Activated naive CD4-positive, alpha-beta T cell treated with anti-CD3 and anti-CD28 coated beads, Interleukin-2, amount 10 ng/mL, durations not matched to agents 7 days and 5 days (primary cell): ENCODE measurements around the gene AKIRIN2.
"Not testable (repeated sequence)": the region's sequence is repeated elsewhere in the genome, so short reads cannot be mapped to it uniquely, and the experiment has no call there.

Source experiments
- CTCF ChIA-PET: fragments of 350-600 bp; sonication (Branson Sonifier 250); formaldehyde crosslinking; loops from one replicate; lab custom pipeline; 2021; ENCODE audit warnings: antibody characterized with exemption; lab: Charles Lee
- DNase-seq: peaks from one replicate; pipeline ENCODE4 v3.0.0-alpha.2; 2020
- H3K27ac Mint-ChIP-seq: one replicate; pipeline ENCODE4 v1.8.0; 2021; ENCODE audit warnings: mild to moderate bottlenecking, moderate library complexity, mixed read lengths
- H3K27me3 Mint-ChIP-seq: one replicate; pipeline ENCODE4 v1.8.0; 2021; ENCODE audit warnings: mild to moderate bottlenecking, mixed read lengths
- H3K36me3 Mint-ChIP-seq: one replicate; pipeline ENCODE4 v1.8.0; 2021; ENCODE audit warnings: mixed read lengths
- H3K4me1 Mint-ChIP-seq: one replicate; pipeline ENCODE4 v1.8.0; 2021; ENCODE audit warnings: mixed read lengths
- H3K4me3 Mint-ChIP-seq: one replicate; pipeline ENCODE4 v1.8.0; 2021; ENCODE audit warnings: mild to moderate bottlenecking, moderate library complexity, mixed read lengths
- H3K9me3 Mint-ChIP-seq: one replicate; pipeline ENCODE4 v1.8.0; 2021; ENCODE audit warnings: mixed read lengths

The AKIRIN2 gene

DNA sequence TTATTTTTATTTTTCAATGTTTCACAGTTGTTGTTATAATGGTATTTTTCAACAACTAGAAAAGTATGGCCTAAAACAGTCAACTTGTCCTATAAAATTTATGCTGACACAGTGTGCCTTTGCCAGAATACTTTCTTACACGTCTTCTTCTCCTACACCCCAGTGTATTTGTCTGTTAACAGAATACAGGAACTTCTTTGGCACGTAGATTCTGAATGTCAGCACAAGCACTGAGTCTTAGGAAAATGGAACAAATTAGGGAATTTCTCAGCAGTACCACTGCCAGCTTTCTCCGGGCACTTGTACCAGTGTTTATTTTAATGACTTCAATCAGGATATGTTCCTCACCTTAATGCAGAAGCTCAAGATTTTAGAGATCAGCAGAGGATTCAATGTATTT, 26.7 kb upstream of the AKIRIN2 start:
- DNase-seq = no peak
- Mint-ChIP-seq H3K36me3 (no peaks in the 10 kb centered on the region), H3K27me3 (peaks cover 11% of the 10 kb centered on the region), H3K9me3 (peaks cover 2% of the 10 kb centered on the region), H3K4me3 (no peak overlapping the region), H3K4me1 (peaks cover 22% of the 10 kb centered on the region), H3K27ac (no peak overlapping the region)
- CTCF ChIA-PET = interaction anchor here (0.7 kb wide), 1 partner anchor 389 kb away, joined by 3 read pairs; no protein-coding TSS in a partner anchor

- Mint-ChIP-seq H3K27ac (no peak overlapping the region), H3K27me3 (no peaks in the 10 kb centered on the region), H3K9me3 (peaks cover 2% of the 10 kb centered on the region), H3K4me3 (no peak overlapping the region), H3K4me1 (peaks cover 18% of the 10 kb centered on the region), H3K36me3 (no peaks in the 10 kb centered on the region)
- DNase-seq = no peak
- CTCF ChIA-PET = no interaction called here
These were observed 23.2 kb upstream of the AKIRIN2 start for GRCh38 chr6:87724983-87725811.

DNA sequence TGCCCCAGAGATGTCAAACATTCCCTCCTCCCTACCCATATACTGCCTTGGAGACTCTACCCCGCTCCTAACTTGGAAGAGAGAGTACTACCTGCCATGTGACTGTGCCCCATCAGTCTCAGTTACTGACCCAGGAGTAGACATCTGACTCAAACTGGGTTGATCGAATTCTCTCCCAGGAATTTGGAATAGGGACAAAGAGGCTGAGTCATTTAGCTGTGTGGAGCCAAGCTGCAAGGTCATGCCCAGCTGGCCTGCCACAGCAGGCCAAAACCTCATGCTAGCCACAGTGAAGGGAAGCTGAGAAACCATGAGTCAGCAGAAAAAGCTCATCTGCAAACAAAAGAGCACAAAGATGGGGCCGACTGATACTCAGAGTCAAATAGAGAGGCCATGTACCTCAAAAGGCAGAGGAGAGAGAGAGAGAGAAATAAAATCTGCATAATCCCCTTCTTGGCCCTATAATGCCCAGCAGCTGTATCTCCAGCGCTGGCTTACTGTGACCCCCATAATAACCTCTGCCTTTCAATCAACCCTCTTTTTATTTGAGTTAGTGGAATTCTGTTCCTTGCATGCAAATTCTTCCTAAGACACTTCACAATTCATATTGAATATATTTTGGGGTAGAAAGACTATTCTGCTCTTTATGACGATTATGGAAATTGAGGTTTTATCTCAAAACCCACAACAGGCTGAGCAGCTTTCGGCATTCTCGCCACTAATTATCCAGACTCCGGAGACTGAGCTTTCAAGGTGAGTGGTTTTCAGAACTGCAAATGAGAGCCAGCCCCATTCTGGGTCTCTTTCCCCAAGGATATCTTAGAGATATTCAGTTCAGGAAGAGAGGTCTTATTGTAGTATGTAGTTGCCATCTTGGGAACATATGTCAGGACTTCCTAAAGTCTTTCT, 21.4 kb upstream of the AKIRIN2 start:
- CTCF ChIA-PET = interaction anchor here (1.2 kb wide), 1 partner anchor 109 kb away, joined by 3 read pairs; no protein-coding TSS in a partner anchor
- Mint-ChIP-seq H3K4me3 (no peak overlapping the region), H3K27ac (no peak overlapping the region), H3K9me3 (peaks cover 2% of the 10 kb centered on the region), H3K4me1 (peaks cover 18% of the 10 kb centered on the region), H3K27me3 (no peaks in the 10 kb centered on the region), H3K36me3 (no peaks in the 10 kb centered on the region)
- no peak for DNase-seq

DNA sequence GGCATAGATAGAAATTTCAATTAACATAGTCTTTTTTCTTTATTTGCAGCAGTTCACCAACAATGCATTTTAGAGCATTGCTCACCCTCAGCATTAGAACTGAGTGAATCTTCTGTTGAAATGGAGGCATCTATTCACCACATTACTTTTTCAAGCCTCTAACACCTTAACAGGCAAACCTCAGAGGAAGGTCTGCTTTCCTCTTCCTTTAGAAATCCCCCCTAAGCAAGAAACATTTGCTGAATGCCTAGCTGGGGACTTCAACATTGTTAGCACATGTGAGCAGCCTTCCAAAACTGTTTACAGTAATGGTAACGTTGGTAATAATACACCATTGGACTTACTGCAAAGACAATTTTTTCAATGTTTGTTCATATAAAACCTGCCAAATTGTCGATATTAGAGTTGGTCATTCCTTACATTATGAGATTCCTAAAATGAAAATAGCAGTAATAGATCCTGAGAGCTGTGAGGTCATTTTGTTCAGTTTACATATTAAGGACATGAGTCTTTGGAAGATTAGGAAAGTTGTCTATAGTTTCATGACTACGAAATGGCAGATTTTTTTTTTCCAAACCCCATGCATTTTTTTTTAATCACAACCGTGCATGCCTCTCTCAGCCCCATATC, 20.6 kb upstream of the AKIRIN2 start:
- H3K27ac Mint-ChIP-seq = no peak overlapping the region
- H3K36me3 Mint-ChIP-seq = no peaks in the 10 kb centered on the region
- H3K4me1 Mint-ChIP-seq = peaks cover 18% of the 10 kb centered on the region
- no peak for DNase-seq
- no peak overlapping the region for H3K4me3 Mint-ChIP-seq
- CTCF ChIA-PET = no interaction called here
- no peaks in the 10 kb centered on the region for H3K27me3 Mint-ChIP-seq
- H3K9me3 Mint-ChIP-seq = peaks cover 2% of the 10 kb centered on the region

DNA sequence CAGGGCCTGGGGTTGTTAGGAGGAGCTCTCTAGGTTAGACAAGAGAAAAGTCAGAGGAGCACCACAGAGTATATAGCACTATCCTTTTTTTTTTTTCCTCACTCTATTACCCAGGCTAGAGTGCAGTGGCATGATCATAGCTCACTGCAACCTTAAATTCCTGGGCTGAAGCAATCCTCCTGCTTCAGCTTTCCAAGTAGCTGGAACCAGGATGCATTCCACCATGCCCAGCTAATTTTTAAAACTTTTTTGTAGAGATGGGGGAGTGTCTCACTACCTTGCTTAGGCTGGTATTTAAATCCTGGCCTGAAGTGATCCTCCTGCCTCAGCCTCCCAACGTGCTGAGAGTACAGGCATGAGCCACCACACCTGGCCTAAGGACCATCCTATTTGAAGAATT, 19.3 kb upstream of the AKIRIN2 start:
- Mint-ChIP-seq H3K27ac (no peak overlapping the region), H3K36me3 (no peaks in the 10 kb centered on the region), H3K4me1 (peaks cover 18% of the 10 kb centered on the region), H3K9me3 (no peaks in the 10 kb centered on the region), H3K4me3 (no peak overlapping the region), H3K27me3 (no peaks in the 10 kb centered on the region)
- no peak for DNase-seq
- CTCF ChIA-PET = no interaction called here

DNA sequence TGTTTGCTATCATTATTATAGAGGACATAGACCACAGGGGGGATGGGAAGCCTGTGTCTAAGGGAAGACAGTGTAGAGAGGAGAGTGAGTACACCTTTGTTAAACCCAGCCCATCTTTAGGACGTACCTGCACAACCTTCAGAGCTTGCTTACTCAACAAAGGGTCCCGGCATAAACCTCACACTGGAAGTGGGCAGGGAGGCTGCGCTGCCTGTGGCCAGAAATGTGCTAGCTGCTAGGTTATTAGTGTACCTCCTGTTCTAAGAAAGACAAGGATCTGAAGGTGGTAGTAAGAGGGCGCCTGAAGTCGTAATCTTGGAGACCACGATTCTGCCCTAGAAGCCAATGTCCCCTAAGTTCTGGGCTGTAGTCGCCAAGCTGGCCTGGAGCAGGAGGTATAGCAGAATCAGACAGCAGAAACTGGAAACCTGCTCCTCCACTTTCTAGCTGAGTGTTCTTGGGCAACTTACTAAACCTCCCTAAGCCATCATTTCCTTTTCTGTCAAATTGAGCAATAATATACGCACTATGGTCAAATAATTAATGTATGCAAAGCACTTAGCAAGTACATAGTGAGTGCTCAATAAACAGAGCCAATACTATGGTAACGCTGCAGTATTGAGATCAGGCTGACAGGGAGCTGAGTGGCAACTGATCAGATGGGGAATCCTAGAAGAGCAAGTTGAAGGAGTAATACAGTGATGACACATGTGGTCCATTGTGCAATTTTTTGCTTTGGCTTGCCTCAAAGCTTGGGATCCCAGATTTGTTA, 16.8 kb upstream of the AKIRIN2 start:
- no peak for DNase-seq
- Mint-ChIP-seq H3K9me3 (no peaks in the 10 kb centered on the region), H3K4me3 (no peak overlapping the region), H3K4me1 (peaks cover 16% of the 10 kb centered on the region), H3K27me3 (no peaks in the 10 kb centered on the region), H3K27ac (no peak overlapping the region), H3K36me3 (no peaks in the 10 kb centered on the region)
- CTCF ChIA-PET = interaction anchor here (0.6 kb wide), 1 partner anchor 1431 kb away, joined by 3 read pairs; no protein-coding TSS in a partner anchor

- Mint-ChIP-seq H3K36me3 (no peaks in the 10 kb centered on the region), H3K27ac (no peak overlapping the region), H3K4me1 (peaks cover 7% of the 10 kb centered on the region), H3K4me3 (no peak overlapping the region), H3K9me3 (no peaks in the 10 kb centered on the region), H3K27me3 (no peaks in the 10 kb centered on the region)
- no peak for DNase-seq
- CTCF ChIA-PET = no interaction called here
These were observed 15.0 kb upstream of the AKIRIN2 start for GRCh38 chr6:87716928-87717614.

- no peak for DNase-seq
- no peaks in the 10 kb centered on the region for H3K9me3 Mint-ChIP-seq
- H3K27me3 Mint-ChIP-seq = no peaks in the 10 kb centered on the region
- no peak overlapping the region for H3K4me3 Mint-ChIP-seq
- H3K27ac Mint-ChIP-seq = no peak overlapping the region
- CTCF ChIA-PET = interaction anchor here (0.7 to 1.2 kb wide), 3 partner anchors 8 to 117 kb away, joined by 3 to 4 read pairs (median 3); no protein-coding TSS in a partner anchor
- H3K4me1 Mint-ChIP-seq = peaks cover 10% of the 10 kb centered on the region
- H3K36me3 Mint-ChIP-seq = no peaks in the 10 kb centered on the region
These were observed 12.2 kb upstream of the AKIRIN2 start for GRCh38 chr6:87714093-87714842.

GRCh38 chr6:87712713-87713112, 10.7 kb upstream of the AKIRIN2 start:
- not testable (repeated sequence) for DNase-seq, H3K36me3 Mint-ChIP-seq, H3K4me3 Mint-ChIP-seq, H3K27me3 Mint-ChIP-seq, H3K4me1 Mint-ChIP-seq, H3K27ac Mint-ChIP-seq, H3K9me3 Mint-ChIP-seq
- CTCF ChIA-PET = interaction anchor here (0.5 to 1.1 kb wide), 3 partner anchors 17 to 1061 kb away, joined by 3 read pairs; no protein-coding TSS in a partner anchor

GRCh38 chr6:87710090-87710489, 8.1 kb upstream of the AKIRIN2 start:
- Mint-ChIP-seq H3K4me3 (no peak overlapping the region), H3K9me3 (no peaks in the 10 kb centered on the region), H3K27me3 (no peaks in the 10 kb centered on the region), H3K4me1 (peaks cover 15% of the 10 kb centered on the region), H3K27ac (no peak overlapping the region), H3K36me3 (no peaks in the 10 kb centered on the region)
- CTCF ChIA-PET = no interaction called here
- DNase-seq = no peak

DNA sequence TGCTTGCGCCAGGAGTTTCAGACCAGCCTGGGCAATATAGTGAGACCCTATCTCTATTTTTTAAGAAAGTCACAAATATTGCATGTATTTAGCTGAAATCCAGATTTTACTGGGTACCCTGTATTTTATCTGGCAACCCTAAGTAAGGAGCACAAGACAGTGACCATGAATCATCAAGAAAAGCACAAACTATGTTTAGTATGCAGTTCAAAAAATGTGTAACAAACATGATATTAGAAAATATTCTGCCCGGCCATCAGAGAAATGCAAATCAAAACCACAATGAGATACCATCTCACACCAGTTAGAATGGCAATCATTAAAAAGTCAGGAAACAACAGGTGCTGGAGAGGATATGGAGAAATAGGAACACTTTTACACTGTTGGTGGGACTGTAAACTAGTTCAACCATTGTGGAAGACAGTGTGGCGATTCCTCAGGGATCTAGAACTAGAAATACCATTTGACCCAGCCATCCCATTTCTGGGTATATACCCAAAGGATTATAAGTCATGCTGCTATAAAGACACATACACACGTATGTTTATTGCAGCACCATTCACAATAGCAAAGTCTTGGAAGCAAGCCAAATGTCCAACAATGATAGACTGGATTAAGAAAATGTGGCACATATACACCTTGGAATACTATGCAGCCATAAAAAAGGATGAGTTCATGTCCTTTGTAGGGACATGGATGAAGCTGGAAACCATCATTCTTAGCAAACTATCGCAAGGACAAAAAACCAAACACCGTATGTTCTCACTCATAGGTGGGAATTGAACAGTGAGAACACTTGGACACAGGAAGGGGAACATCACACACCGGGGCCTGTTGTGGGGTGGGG, 6.8 kb upstream of the AKIRIN2 start:
- not testable (repeated sequence) for H3K27ac Mint-ChIP-seq, DNase-seq

More for the DNA sequence above, 6.8 kb upstream of the AKIRIN2 start:
- H3K36me3 Mint-ChIP-seq, CTCF ChIA-PET, H3K27me3 Mint-ChIP-seq, H3K9me3 Mint-ChIP-seq, H3K4me3 Mint-ChIP-seq, H3K4me1 Mint-ChIP-seq: not testable (repeated sequence)
